H1 (cell line): ENCODE data around the gene FPGS.

Experiments
- CEBPB ChIP-seq: IDR thresholded peaks from 2 replicates; pipeline ENCODE4 v1.6.1; 2012; ENCODE audit warnings: low read depth, low read length
- CHD2 ChIP-seq: IDR thresholded peaks from 2 replicates; pipeline ENCODE4 v1.6.1; 2012; ENCODE audit warnings: low read length, improper control_type of control experiment
- GABPA ChIP-seq: IDR thresholded peaks from 2 replicates; pipeline ENCODE4 v1.6.1; 2011; ENCODE audit warnings: mild to moderate bottlenecking, low read length, moderate library complexity, borderline replicate concordance; ENCODE audit not compliant: insufficient read depth
- NRF1 ChIP-seq: IDR thresholded peaks from 2 replicates; pipeline ENCODE4 v1.6.1; 2011; ENCODE audit warnings: mild to moderate bottlenecking, low read depth, low read length, improper control_type of control experiment
- POLR2A ChIP-seq, 2 experiments: IDR thresholded peaks; 1 replicate in 1 of 2; 2 replicates in 1 of 2; pipeline ENCODE4 v1.6.1; 2011; ENCODE audit warnings: low read depth in 2 of 2, low read length in 2 of 2, mild to moderate bottlenecking in 2 of 2; ENCODE audit errors: control extremely low read depth in 1 of 2
- TF ChIP-seq, protein P1 (sequence below), 3 experiments: IDR thresholded peaks; 1 replicate in 2 of 3; 2 replicates in 1 of 3; pipeline versions ENCODE4 v1.5.1 to v1.6.1; 2011; ENCODE audit warnings: low read length in 3 of 3, mild to moderate bottlenecking in 3 of 3, inconsistent platforms in 2 of 3, low read depth in 1 of 3, moderate library complexity in 1 of 3; ENCODE audit not compliant: insufficient read depth in 1 of 3; ENCODE audit errors: control extremely low read depth in 1 of 3

DNA sequence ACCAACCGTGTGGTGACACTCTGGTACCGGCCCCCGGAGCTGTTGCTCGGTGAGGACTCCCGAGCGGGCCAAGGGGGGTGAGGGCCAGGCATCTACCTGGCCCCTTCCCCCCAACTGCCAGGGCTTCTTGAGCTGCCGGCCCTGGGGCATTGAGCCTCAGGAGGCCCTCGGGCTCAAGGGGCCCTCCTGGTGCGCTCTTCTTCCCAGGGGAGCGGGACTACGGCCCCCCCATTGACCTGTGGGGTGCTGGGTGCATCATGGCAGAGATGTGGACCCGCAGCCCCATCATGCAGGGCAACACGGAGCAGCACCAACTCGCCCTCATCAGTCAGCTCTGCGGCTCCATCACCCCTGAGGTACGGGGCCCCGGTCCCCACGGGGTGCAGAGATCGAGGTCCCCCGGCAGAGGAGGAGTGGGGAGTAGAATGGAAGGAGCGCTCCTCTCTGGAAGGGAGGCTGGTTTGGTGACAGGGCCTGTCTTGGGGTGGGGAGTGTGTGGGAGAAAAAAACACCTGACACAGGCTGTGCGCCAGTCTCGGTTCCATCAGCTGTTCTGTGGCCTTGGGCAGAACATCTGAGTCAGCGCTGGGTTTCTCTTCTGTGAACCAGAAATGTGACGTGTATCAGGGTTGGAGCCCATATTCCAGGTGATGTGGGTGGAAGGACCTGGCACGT, 14.2 kb upstream of the FPGS start:
- TF ChIP-seq, protein P1, sequence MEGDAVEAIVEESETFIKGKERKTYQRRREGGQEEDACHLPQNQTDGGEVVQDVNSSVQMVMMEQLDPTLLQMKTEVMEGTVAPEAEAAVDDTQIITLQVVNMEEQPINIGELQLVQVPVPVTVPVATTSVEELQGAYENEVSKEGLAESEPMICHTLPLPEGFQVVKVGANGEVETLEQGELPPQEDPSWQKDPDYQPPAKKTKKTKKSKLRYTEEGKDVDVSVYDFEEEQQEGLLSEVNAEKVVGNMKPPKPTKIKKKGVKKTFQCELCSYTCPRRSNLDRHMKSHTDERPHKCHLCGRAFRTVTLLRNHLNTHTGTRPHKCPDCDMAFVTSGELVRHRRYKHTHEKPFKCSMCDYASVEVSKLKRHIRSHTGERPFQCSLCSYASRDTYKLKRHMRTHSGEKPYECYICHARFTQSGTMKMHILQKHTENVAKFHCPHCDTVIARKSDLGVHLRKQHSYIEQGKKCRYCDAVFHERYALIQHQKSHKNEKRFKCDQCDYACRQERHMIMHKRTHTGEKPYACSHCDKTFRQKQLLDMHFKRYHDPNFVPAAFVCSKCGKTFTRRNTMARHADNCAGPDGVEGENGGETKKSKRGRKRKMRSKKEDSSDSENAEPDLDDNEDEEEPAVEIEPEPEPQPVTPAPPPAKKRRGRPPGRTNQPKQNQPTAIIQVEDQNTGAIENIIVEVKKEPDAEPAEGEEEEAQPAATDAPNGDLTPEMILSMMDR (IDR thresholded peaks at IDR 0.05; ENCODE audit: control extremely low read depth in 1 of 3, insufficient read depth in 1 of 3, low read depth in 1 of 3, low read length in 3 of 3): no peak
- TF ChIP-seq CHD2 (no peak), POLR2A (IDR thresholded peaks at IDR 0.05; ENCODE audit: control extremely low read depth in 1 of 2, low read depth in 2 of 2, low read length in 2 of 2) (no peak), CEBPB (no peak), GABPA (no peak), NRF1 (no peak)
